GM12878 (cell line): ENCODE data around the gene ARHGAP15. TPM values are rescaled to one million over a fixed set of nuclear protein-coding genes. Genes with fewer than 3 reads are reported as not detected.
A peak's percentile ranks its signal among the peaks of the same experiment; 100 is the strongest.

Experiments used
- ATAC-seq: fragments of 200-7000 bp; cut with Tn5 transposase; 3 replicates; pipeline ENCODE4 v1.9.1; 2020; ENCODE audit warnings: mild to moderate bottlenecking, moderate library complexity
- BruUV-seq: library from RNA; stranded (reverse); fragments of 400-500 nt; replicated peaks from 2 replicates; lab custom pipeline; 2021; lab: Mats Ljungman, UMichigan
- CTCF ChIA-PET: fragments of 300-600 bp; sonication (Branson Sonifier 250); formaldehyde crosslinking; extraction: SDS; loops from one replicate; lab custom pipeline; 2021; ENCODE audit warnings: inconsistent platforms; lab: Yijun Ruan, JAX
- POLR2A ChIA-PET: fragments of 350-600 bp; formaldehyde crosslinking; extraction: SDS; loops from one replicate; lab custom pipeline; 2021; ENCODE audit warnings: inconsistent platforms; lab: Charles Lee
- RAD21 ChIA-PET: fragments of 300-600 bp; sonication (Branson Sonifier 250); formaldehyde crosslinking; loops from one replicate; lab custom pipeline; 2023; ENCODE audit warnings: antibody characterized with exemption; ENCODE audit not compliant: unreplicated experiment; lab: Charles Lee
- SMC1A ChIA-PET: fragments of 300-600 bp; sonication (Branson Sonifier 250); formaldehyde crosslinking; loops from one replicate; lab custom pipeline; 2023; ENCODE audit not compliant: unreplicated experiment, uncharacterized antibody; lab: Charles Lee
- DNase-seq: peaks from one replicate; pipeline ENCODE4 v3.0.0-alpha.2; 2011; ENCODE audit warnings: low read depth, low spot score
- FAIRE-seq: peaks from 3 replicates; lab custom pipeline; 2011; peaks lifted over from hg19 to GRCh38; lab: Jason Lieb, UNC
- H2AFZ ChIP-seq: 2 replicates; pipeline ENCODE4 v1.6.0; 2011; ENCODE audit warnings: low read depth, low read length, control low read depth; ENCODE audit not compliant: control insufficient read depth
- H3K27ac ChIP-seq: 2 replicates; pipeline ENCODE4 v1.5.1; 2011; ENCODE audit warnings: control low read depth; ENCODE audit not compliant: control insufficient read depth, insufficient read depth
- H3K27me3 ChIP-seq, 2 experiments: replicated peaks in 1 of 2; 2 replicates each; pipeline versions ENCODE4 v1.6.0 to v1.6.1; 2011; ENCODE audit warnings: low read length in 1 of 2; ENCODE audit not compliant: control insufficient read depth in 2 of 2, insufficient read depth in 2 of 2
- H3K36me3 ChIP-seq, 2 experiments: 2 replicates each; pipeline ENCODE4 v1.5.1; 2011; ENCODE audit warnings: low read length in 1 of 2; ENCODE audit not compliant: control insufficient read depth in 2 of 2, insufficient read depth in 2 of 2
- H3K4me1 ChIP-seq: 2 replicates; pipeline ENCODE4 v1.6.1; 2011; ENCODE audit warnings: mild to moderate bottlenecking, low read length, moderate library complexity, mixed read lengths; ENCODE audit not compliant: control insufficient read depth, insufficient read depth
- H3K4me2 ChIP-seq: 2 replicates; pipeline ENCODE4 v1.6.0; 2011; ENCODE audit warnings: control low read depth; ENCODE audit not compliant: control insufficient read depth, insufficient read depth
- H3K4me3 ChIP-seq: fragments of 200-600 bp; sonication (generic); 2 replicates; pipeline ENCODE4 v1.5.1; 2016
- H3K79me2 ChIP-seq: 2 replicates; pipeline ENCODE4 v1.6.0; 2011; ENCODE audit warnings: low read length; ENCODE audit not compliant: control insufficient read depth, insufficient read depth
- H3K9ac ChIP-seq: 2 replicates; pipeline ENCODE4 v1.8.0; 2011; ENCODE audit warnings: low read length, control low read depth, mixed read lengths; ENCODE audit not compliant: control insufficient read depth, insufficient read depth
- H3K9me3 ChIP-seq: replicated peaks from 3 replicates; pipeline ENCODE4 v1.5.1; 2011; ENCODE audit warnings: mild to moderate bottlenecking, low read length; ENCODE audit not compliant: control insufficient read depth, insufficient read depth
- H4K20me1 ChIP-seq: 2 replicates; pipeline ENCODE4 v1.6.0; 2011; ENCODE audit not compliant: control insufficient read depth, insufficient read depth
- CHD2 ChIP-seq: IDR thresholded peaks from 2 replicates; pipeline ENCODE4 v1.6.1; 2011; ENCODE audit warnings: low read depth, low read length, improper control_type of control experiment, borderline replicate concordance
- EP300 ChIP-seq, 2 experiments: fragments of 150-350 bp in 1 of 2; IDR thresholded peaks; 2 replicates each; pipeline ENCODE4 v1.6.1; 2011 to 2012; ENCODE audit warnings: low read depth in 2 of 2, low read length in 2 of 2, borderline replicate concordance in 1 of 2, improper control_type of control experiment in 1 of 2, inconsistent platforms in 1 of 2; ENCODE audit not compliant: control insufficient read depth in 1 of 2
- ETV6 ChIP-seq, 2 experiments: fragments of 450-650 bp in 1 of 2; IDR thresholded peaks in 1 of 2; conservative IDR thresholded peaks in 1 of 2; 2 replicates each; pipeline ENCODE4 v1.6.1; 2014; ENCODE audit warnings: antibody characterized with exemption in 1 of 2, borderline replicate concordance in 1 of 2, low read depth in 1 of 2, mild to moderate bottlenecking in 1 of 2, moderate library complexity in 1 of 2
- IRF5 ChIP-seq: fragments of 450-650 bp; IDR thresholded peaks from 2 replicates; pipeline ENCODE4 v1.6.1; 2017; ENCODE audit warnings: borderline replicate concordance
- JUNB ChIP-seq: IDR thresholded peaks from 2 replicates; pipeline ENCODE4 v1.6.1; 2016; ENCODE audit warnings: antibody characterized with exemption, mild to moderate bottlenecking
- MTA2 ChIP-seq: fragments of 450-650 bp; IDR thresholded peaks from 2 replicates; pipeline ENCODE4 v1.6.1; 2016; ENCODE audit warnings: low read depth, mild to moderate bottlenecking, moderate library complexity
- NFIC ChIP-seq: IDR thresholded peaks from 2 replicates; pipeline ENCODE4 v1.6.1; 2012; ENCODE audit warnings: low read depth, mild to moderate bottlenecking, inconsistent platforms, low read length, moderate library complexity
- SIN3A ChIP-seq: IDR thresholded peaks from 2 replicates; pipeline ENCODE4 v1.6.1; 2012; ENCODE audit warnings: low read depth, low read length, improper control_type of control experiment
- SREBF1 ChIP-seq: IDR thresholded peaks from 2 replicates; pipeline ENCODE4 v1.6.1; 2012; ENCODE audit warnings: mild to moderate bottlenecking, low read length
- TCF12 ChIP-seq: IDR thresholded peaks from 2 replicates; pipeline ENCODE4 v1.6.1; 2011; ENCODE audit warnings: low read depth, mild to moderate bottlenecking, low read length
- ZBTB11 ChIP-seq: fragments of 450-650 bp; formaldehyde crosslinking; IDR thresholded peaks from 2 replicates; pipeline ENCODE4 v1.5.0; 2022; ENCODE audit warnings: mild to moderate bottlenecking, missing genetic modification characterization
- ZNF207 ChIP-seq: fragments of 450-650 bp; IDR thresholded peaks from 2 replicates; pipeline ENCODE4 v1.6.1; 2014; ENCODE audit warnings: antibody characterized with exemption, mild to moderate bottlenecking, borderline replicate concordance
- WGBS: methylation state at CpG from one replicate; pipeline ENCODE4 v1.1.6; 2016; ENCODE audit warnings: low lambda C conversion rate; ENCODE audit not compliant: insufficient replicate concordance, insufficient coverage; ENCODE audit errors: missing lambda C conversion rate; 5-methylcytosine and 5-hydroxymethylcytosine counted together
- in situ Hi-C: fragments of 300-500 bp; cut with MboI; formaldehyde crosslinking; loops from 9 replicates; pipeline ENCODE4 v1.14.3; 2018; ENCODE audit warnings: mixed read lengths
- intact Hi-C: fragments of 100-400 bp; cut with micrococcal nuclease; formaldehyde crosslinking; loops from one replicate; pipeline ENCODE4 v1.14.2; 2022; ENCODE audit not compliant: unreplicated experiment
- polyA plus RNA-seq, 11 experiments: library from polyadenylated mRNA; depleted of rRNA in 4 of 11; unstranded in 6 of 11; stranded (reverse) in 5 of 11; fragments of >200 nt; fragmentation: Nextera tagmentation in 4 of 11; fragmentation: Illumina TruSeq in 1 of 11; extraction: Ambion mirVana in 4 of 11; extraction: Trizol in 1 of 11; gene quantifications; 1 replicate in 1 of 11; 2 replicates in 10 of 11; pipeline versions ENCODE4 v1.2.1 to v1.2.3, GENCODE V29; 2011 to 2016; ENCODE audit warnings: inconsistent platforms in 2 of 11, missing spikeins in 2 of 11, low read depth in 1 of 11
- total RNA-seq, 4 experiments: library from RNA; depleted of rRNA in 3 of 4; stranded (reverse); fragments of >200 nt in 3 of 4; fragmentation: Illumina TruSeq in 1 of 4; extraction: Trizol in 1 of 4; gene quantifications; 2 replicates each; pipeline versions ENCODE4 v1.2.1 to v1.2.3, GENCODE V29; 2013 to 2021

Gene ARHGAP15
- total and polyA plus RNA-seq, 10 of the 15 experiments (the other 5 are each of a cell fraction or from before 2014, with no cell fraction given): 38.0 to 92.6 (median 66.7) TPM

GRCh38 chr2:143801561-143801960, 672.3 kb downstream of the ARHGAP15 start:
- CTCF ChIA-PET: no interaction called here
- in situ Hi-C loops (no loop called here), intact Hi-C loops (no loop called here)
- DNase-seq (no peak), FAIRE-seq (no peak), ATAC-seq (no peak)
- Histone ChIP-seq H3K27me3 (no peaks in the 10 kb centered on the region), H3K79me2 (no peaks in the 10 kb centered on the region), H3K9ac (no peak overlapping the region), H3K4me1 (peaks cover 9% of the 10 kb centered on the region), H2AFZ (no peak overlapping the region), H3K4me3 (no peak overlapping the region), H3K4me2 (no peak overlapping the region), H4K20me1 (no peaks in the 10 kb centered on the region), H3K36me3 (no peaks in the 10 kb centered on the region), H3K9me3 (no peaks in the 10 kb centered on the region), H3K27ac (no peak overlapping the region)
- SMC1A ChIA-PET: no interaction called here
- BruUV-seq: no TSS peak
- 83% methylated on average over 1 of the region's 1 CpG for WGBS
- TF ChIP-seq ETV6 (conservative IDR thresholded peaks at IDR 0.05 in 1 of 2, IDR thresholded peaks at IDR 0.05 in 1 of 2; ENCODE audit: borderline replicate concordance in 1 of 2, low read depth in 1 of 2): no peak
- no peak for TF ChIP-seq ZNF207
- no peak for TF ChIP-seq TCF12
- TF ChIP-seq SREBF1: no peak
- no peak for TF ChIP-seq CHD2
- RAD21 ChIA-PET: no interaction called here
- POLR2A ChIA-PET: no interaction called here

- CTCF ChIA-PET: interaction anchor here (1.5 kb wide), 1 partner anchor 209 kb away, joined by 3 read pairs; no protein-coding TSS in a partner anchor
- 1% methylated on average over 4 of the region's 4 CpGs for WGBS
- RAD21 ChIA-PET: no interaction called here
- TF ChIP-seq JUNB (peak; percentile 73), ZBTB11 (CRISPR knock-in tag) (no peak), TCF12 (no peak), EP300 (IDR thresholded peaks at IDR 0.05; ENCODE audit: borderline replicate concordance in 1 of 2, control insufficient read depth in 1 of 2, low read depth in 2 of 2, low read length in 2 of 2) (peak in 1 of 2 experiments; percentile 13; a peak in 2 of 4 replicates), SIN3A (no peak), NFIC (peak; percentile 51; the same call in 1 of the 2 replicates), IRF5 (no peak), MTA2 (0 out of 2 replicates have a peak, but pooled peaks have one; percentile 5)
Observed at GRCh38 chr2:143802242-143802641, 673.0 kb downstream of the ARHGAP15 start.

More at GRCh38 chr2:143802242-143802641, 673.0 kb downstream of the ARHGAP15 start:
- POLR2A ChIA-PET: interaction anchor here (0.7 kb wide), 1 partner anchor 8 kb away, joined by 3 read pairs; no protein-coding TSS in a partner anchor
- no peaks in the 10 kb centered on the region for H4K20me1 ChIP-seq
- H3K9ac ChIP-seq: no peak overlapping the region
- SMC1A ChIA-PET: interaction anchor here (1.4 kb wide), 1 partner anchor 35 kb away, joined by 3 read pairs; no protein-coding TSS in a partner anchor
- no peaks in the 10 kb centered on the region for H3K27me3 ChIP-seq
- H3K4me1 ChIP-seq: peaks cover 9% of the 10 kb centered on the region
- peak overlapping the region; percentile 75 for H3K4me2 ChIP-seq
- no TSS peak for BruUV-seq
- in situ Hi-C loops: no loop called here
- intact Hi-C loops: no loop called here
- 0 out of 2 replicates have a peak overlapping the region, but pooled peaks have one; percentile 29 for H3K4me3 ChIP-seq
- H3K27ac ChIP-seq: peak overlapping the region; percentile 63; the same call in 1 of the 2 replicates
- H3K79me2 ChIP-seq: no peaks in the 10 kb centered on the region
- H3K36me3 ChIP-seq: no peaks in the 10 kb centered on the region
- DNase-seq (peak; percentile 8), FAIRE-seq (no peak), ATAC-seq (peak; percentile 68)
- H2AFZ ChIP-seq: no peak overlapping the region
- no peaks in the 10 kb centered on the region for H3K9me3 ChIP-seq
